ENCODE data around the gene DNAH6. TPM values are rescaled to one million over a fixed set of nuclear protein-coding genes. Genes with fewer than 3 reads are reported as not detected.
"Not testable (repeated sequence)": the region's sequence is repeated elsewhere in the genome, so short reads cannot be mapped to it uniquely, and the experiment has no call there.

Gene DNAH6
- total RNA-seq, 2 donors from 2014 or later: 0.85 TPM; not detected in 1

GRCh38 chr2:84766791-84767190, 250.5 kb downstream of the DNAH6 start:
- peaks cover 9% of the 10 kb centered on the region for H3K9me3 ChIP-seq
- TF ChIP-seq CTCF (IDR thresholded peaks at IDR 0.05): no peak
- H3K36me3 ChIP-seq: no peaks in the 10 kb centered on the region
- no peaks in the 10 kb centered on the region for H3K4me1 ChIP-seq (ENCODE audit: control insufficient read depth in 1 of 2, low read depth in 2 of 2)
- H3K27me3 ChIP-seq (replicated peaks; ENCODE audit: insufficient read depth): no peaks in the 10 kb centered on the region
- no peak overlapping the region for H3K27ac ChIP-seq
- H3K4me3 ChIP-seq: no peak overlapping the region
- ATAC-seq (ENCODE audit: insufficient number of reproducible peaks, low FRiP score, low read depth) (no peak), DNase-seq (ENCODE audit: low spot score) (no peak)

- no peak for DNase-seq (ENCODE audit: low spot score)
- no peak for TF ChIP-seq CTCF (IDR thresholded peaks at IDR 0.05)
- H3K9me3 ChIP-seq: peaks cover 9% of the 10 kb centered on the region
- no peaks in the 10 kb centered on the region for H3K27me3 ChIP-seq (replicated peaks; ENCODE audit: insufficient read depth)
- no peak for ATAC-seq (ENCODE audit: insufficient number of reproducible peaks, low FRiP score, low read depth)
- no peaks in the 10 kb centered on the region for H3K36me3 ChIP-seq
- no peaks in the 10 kb centered on the region for H3K4me1 ChIP-seq (ENCODE audit: control insufficient read depth in 1 of 2, low read depth in 2 of 2)
- no peak overlapping the region for H3K4me3 ChIP-seq
- H3K27ac ChIP-seq: no peak overlapping the region
These were observed 252.5 kb downstream of the DNAH6 start for GRCh38 chr2:84768840-84769239.

GRCh38 chr2:84770280-84770679, 254.0 kb downstream of the DNAH6 start:
- Histone ChIP-seq H3K27me3 (replicated peaks; ENCODE audit: insufficient read depth) (no peaks in the 10 kb centered on the region), H3K27ac (no peak overlapping the region), H3K9me3 (peaks cover 9% of the 10 kb centered on the region), H3K4me1 (ENCODE audit: control insufficient read depth in 1 of 2, low read depth in 2 of 2) (no peaks in the 10 kb centered on the region), H3K4me3 (no peak overlapping the region), H3K36me3 (no peaks in the 10 kb centered on the region)
- ATAC-seq (ENCODE audit: insufficient number of reproducible peaks, low FRiP score, low read depth): no peak
- TF ChIP-seq CTCF (IDR thresholded peaks at IDR 0.05): no peak
- DNase-seq (ENCODE audit: low spot score): no peak

GRCh38 chr2:84771251-84771650, 255.0 kb downstream of the DNAH6 start:
- no peak for TF ChIP-seq CTCF (IDR thresholded peaks at IDR 0.05)
- no peaks in the 10 kb centered on the region for H3K27me3 ChIP-seq (replicated peaks; ENCODE audit: insufficient read depth)
- no peak overlapping the region for H3K27ac ChIP-seq
- H3K4me1 ChIP-seq (ENCODE audit: control insufficient read depth in 1 of 2, low read depth in 2 of 2): no peaks in the 10 kb centered on the region
- no peak overlapping the region for H3K4me3 ChIP-seq
- H3K9me3 ChIP-seq: peaks cover 9% of the 10 kb centered on the region
- ATAC-seq (ENCODE audit: insufficient number of reproducible peaks, low FRiP score, low read depth) (no peak), DNase-seq (ENCODE audit: low spot score) (no peak)
- H3K36me3 ChIP-seq: no peaks in the 10 kb centered on the region

- not testable (repeated sequence) for ATAC-seq (ENCODE audit: insufficient number of reproducible peaks, low FRiP score, low read depth); DNase-seq (ENCODE audit: low spot score); H3K27me3 ChIP-seq (replicated peaks; ENCODE audit: insufficient read depth); H3K4me3 ChIP-seq; H3K27ac ChIP-seq; H3K4me1 ChIP-seq (ENCODE audit: control insufficient read depth in 1 of 2, low read depth in 2 of 2); H3K9me3 ChIP-seq; H3K36me3 ChIP-seq
These were observed 257.3 kb downstream of the DNAH6 start for GRCh38 chr2:84773562-84773961.

- Histone ChIP-seq H3K36me3 (no peaks in the 10 kb centered on the region), H3K4me1 (ENCODE audit: control insufficient read depth in 1 of 2, low read depth in 2 of 2) (no peaks in the 10 kb centered on the region), H3K9me3 (peaks cover 6% of the 10 kb centered on the region)
These were observed 259.7 kb downstream of the DNAH6 start for GRCh38 chr2:84776011-84776410.

More at GRCh38 chr2:84776011-84776410, 259.7 kb downstream of the DNAH6 start:
- Histone ChIP-seq H3K4me3 (no peak overlapping the region), H3K27me3 (replicated peaks; ENCODE audit: insufficient read depth) (no peaks in the 10 kb centered on the region), H3K27ac (no peak overlapping the region)
- DNase-seq (ENCODE audit: low spot score): no peak
- TF ChIP-seq CTCF (IDR thresholded peaks at IDR 0.05): no peak
- ATAC-seq (ENCODE audit: insufficient number of reproducible peaks, low FRiP score, low read depth): no peak

Data from thoracic aorta (tissue), 2 donors.